GM06990 (cell line): Measurements from ENCODE around the gene SLC41A1.
"Not testable (repeated sequence)": the region's sequence is repeated elsewhere in the genome, so short reads cannot be mapped to it uniquely, and the experiment has no call there.

Experiments
- DNase-seq: peaks from one replicate; pipeline ENCODE4 v3.0.0-alpha.2; 2011; ENCODE audit not compliant: insufficient read length; ENCODE audit errors: extremely low read depth
- H3K27me3 ChIP-seq: replicated peaks from 2 replicates; pipeline ENCODE4 v1.6.0; 2011; ENCODE audit warnings: low read length; ENCODE audit not compliant: control insufficient read depth, insufficient read depth
- H3K36me3 ChIP-seq: 2 replicates; pipeline ENCODE4 v1.5.1; 2011; ENCODE audit warnings: low read length; ENCODE audit not compliant: control insufficient read depth, insufficient read depth
- H3K4me3 ChIP-seq: replicated peaks from 2 replicates; pipeline ENCODE4 v1.5.1; 2011; ENCODE audit warnings: low read depth, mild to moderate bottlenecking, control low read depth, low read length
- TF ChIP-seq, protein P1 (sequence below): IDR thresholded peaks from 2 replicates; pipeline ENCODE4 v1.5.1; 2011; ENCODE audit warnings: low read length, control low read depth, mild to moderate bottlenecking, inconsistent platforms; ENCODE audit not compliant: insufficient read depth, poor library complexity, severe bottlenecking

The SLC41A1 gene

DNA sequence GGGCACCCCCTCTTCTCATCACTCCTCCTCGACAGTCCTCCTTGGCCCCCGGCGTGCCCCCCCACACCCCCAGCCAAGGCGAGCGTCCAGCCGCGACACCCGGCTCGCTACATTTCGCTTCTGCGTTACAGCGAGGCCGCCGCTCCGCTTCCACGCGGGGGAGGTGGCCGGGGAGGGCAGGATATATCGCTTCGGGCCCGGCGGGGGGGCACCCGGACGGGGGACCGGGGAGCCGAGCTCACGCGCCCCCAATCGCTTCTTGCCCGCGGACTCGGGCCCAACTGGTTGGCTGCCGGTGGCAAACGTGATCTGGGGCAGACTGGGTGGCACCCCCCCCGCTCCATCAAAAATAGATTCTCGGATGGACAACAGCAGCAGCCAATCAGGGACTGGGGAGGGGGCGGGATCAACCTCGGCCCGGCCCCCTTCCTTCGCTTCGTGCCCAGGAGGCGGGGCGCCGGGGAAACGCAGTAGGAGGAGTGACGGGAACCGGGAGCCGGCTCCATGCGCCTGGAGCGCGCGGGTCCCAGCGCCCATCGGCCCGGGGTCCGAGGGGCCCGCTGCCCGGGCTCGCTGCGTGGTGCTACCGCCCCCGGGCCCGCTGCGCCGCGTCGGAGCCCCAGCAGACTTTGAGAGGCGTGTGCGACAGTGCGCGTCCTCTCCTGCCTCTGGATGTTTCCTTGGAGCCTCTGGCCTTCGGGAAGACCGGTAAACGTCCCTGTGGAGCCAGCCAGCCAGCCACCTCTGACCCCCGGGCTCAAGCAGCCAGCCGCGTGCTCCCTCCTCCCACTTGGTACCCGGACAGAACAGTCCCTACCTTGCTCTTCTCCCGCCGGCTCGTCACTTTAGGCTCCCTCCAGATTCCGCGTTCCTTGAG lies at the start of gene SLC41A1:
TSS of gene SLC41A1 (minus strand) at position 321 of the 877 bp plus-strand sequence. CDS start 2,757 bp downstream, outside the sequence.
- DNase-seq: peak; percentile 78
- H3K4me3 ChIP-seq: peak within 1 kb of the TSS; percentile 55
- no peaks in the 10 kb centered on the region; the same call in 1 of the 2 replicates for H3K27me3 ChIP-seq
- TF ChIP-seq, protein P1, sequence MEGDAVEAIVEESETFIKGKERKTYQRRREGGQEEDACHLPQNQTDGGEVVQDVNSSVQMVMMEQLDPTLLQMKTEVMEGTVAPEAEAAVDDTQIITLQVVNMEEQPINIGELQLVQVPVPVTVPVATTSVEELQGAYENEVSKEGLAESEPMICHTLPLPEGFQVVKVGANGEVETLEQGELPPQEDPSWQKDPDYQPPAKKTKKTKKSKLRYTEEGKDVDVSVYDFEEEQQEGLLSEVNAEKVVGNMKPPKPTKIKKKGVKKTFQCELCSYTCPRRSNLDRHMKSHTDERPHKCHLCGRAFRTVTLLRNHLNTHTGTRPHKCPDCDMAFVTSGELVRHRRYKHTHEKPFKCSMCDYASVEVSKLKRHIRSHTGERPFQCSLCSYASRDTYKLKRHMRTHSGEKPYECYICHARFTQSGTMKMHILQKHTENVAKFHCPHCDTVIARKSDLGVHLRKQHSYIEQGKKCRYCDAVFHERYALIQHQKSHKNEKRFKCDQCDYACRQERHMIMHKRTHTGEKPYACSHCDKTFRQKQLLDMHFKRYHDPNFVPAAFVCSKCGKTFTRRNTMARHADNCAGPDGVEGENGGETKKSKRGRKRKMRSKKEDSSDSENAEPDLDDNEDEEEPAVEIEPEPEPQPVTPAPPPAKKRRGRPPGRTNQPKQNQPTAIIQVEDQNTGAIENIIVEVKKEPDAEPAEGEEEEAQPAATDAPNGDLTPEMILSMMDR: no peak
- no peaks in the 10 kb centered on the region for H3K36me3 ChIP-seq

DNA sequence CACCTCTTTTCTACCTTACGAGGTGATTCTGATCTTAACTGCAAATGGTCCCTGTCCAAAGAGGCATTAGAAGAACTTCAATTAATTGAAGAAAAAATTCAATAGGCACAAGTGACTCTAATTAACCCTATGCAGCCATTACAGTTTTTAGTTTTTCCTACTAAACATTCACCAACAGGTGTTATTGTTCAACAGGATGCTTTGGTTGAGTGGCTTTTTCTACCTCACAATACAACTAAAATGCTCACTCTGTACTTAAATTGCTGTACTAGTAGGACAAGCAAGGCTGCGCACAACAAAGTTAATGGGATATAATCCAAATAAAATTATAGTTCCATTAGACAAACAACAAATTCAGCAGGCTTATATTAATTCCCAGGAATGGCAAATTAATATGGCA lies 48.5 kb upstream of the SLC41A1 start:
- TF ChIP-seq, protein P1: no peak
- no peak for DNase-seq
- Histone ChIP-seq H3K27me3 (no peaks in the 10 kb centered on the region), H3K4me3 (no peak overlapping the region), H3K36me3 (no peaks in the 10 kb centered on the region)

DNA sequence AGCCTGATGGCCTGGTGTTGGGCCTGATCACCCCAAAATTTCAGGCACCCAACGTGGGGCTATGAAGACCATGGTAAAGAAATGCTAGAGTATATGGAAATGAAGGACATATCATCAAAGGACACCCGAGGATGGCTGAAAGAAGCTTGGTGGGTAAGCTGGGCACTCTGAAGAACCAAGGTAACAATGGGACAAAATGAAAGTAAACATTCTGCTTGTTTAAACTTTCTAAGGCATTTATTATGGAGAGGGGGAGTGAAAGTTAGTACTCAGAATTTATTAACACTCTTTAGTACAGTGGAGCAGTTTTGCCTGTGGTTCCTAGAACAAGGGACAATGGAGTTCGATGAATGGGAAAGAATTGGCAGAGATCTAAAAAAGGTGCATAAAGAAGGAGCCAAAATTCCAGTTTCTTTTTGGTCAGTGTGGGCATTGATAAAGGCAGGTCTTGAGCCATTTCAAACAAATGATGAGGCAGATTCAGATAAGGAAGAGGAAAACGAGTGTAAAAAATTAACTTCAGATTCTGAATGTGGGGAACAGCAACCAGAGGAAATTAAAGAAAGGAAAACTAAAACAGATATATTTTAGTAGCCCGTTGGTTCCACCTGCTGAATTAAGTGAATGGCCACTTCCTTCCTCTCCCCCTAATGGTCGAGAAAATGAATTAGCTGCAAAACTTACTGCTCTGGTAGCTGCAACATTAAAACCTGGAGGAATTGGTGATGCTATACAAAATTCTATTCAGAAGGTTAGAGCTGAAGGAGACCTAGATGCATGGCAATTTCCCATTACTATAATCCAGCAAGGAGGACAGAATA lies 45.4 kb upstream of the SLC41A1 start:
- H3K27me3 ChIP-seq: no peaks in the 10 kb centered on the region
- H3K36me3 ChIP-seq: no peaks in the 10 kb centered on the region
- TF ChIP-seq, protein P1: peak; percentile 4
- H3K4me3 ChIP-seq: no peak overlapping the region
- no peak for DNase-seq

DNA sequence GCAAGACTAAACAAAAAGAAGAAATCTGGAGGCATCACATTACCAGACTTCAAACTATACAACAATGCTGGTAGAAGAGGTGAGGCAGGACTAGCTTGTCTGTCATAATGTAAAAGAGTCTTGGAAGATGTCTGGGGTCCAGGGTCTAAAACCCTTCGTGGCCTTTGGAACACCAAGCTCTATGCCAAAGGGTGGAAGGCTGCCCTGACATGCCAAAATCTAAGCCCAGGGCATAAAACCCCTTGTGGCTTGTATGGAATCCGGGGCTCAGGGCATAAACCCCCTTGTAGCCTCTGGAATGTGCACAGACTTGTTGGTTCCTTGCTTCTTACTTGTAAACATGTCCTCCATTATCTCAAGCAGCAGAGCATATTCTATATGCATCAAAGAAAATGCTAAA lies 44.5 kb upstream of the SLC41A1 start:
- not testable (repeated sequence) for DNase-seq, H3K27me3 ChIP-seq, H3K36me3 ChIP-seq, H3K4me3 ChIP-seq

DNA sequence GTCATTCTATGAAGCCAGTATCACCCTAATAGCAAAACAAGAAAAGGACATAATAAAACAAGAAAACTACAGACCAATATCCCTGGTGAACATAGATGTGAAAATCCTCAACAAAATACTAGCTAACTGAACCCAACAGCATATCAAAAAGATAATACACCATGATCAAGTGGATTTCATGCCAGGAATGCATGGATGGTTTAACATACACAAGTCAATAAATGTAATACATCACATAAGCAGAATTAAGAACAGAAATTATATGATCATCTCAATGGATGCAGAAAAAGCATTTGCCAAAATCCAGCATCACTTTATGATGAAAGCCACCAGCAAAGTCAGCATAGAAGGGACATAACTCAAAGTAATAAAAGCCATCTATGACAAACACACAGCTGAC lies 43.4 kb upstream of the SLC41A1 start:
- no peaks in the 10 kb centered on the region for H3K36me3 ChIP-seq
- TF ChIP-seq, protein P1: no peak
- no peak for DNase-seq
- no peaks in the 10 kb centered on the region for H3K27me3 ChIP-seq
- H3K4me3 ChIP-seq: no peak overlapping the region

DNA sequence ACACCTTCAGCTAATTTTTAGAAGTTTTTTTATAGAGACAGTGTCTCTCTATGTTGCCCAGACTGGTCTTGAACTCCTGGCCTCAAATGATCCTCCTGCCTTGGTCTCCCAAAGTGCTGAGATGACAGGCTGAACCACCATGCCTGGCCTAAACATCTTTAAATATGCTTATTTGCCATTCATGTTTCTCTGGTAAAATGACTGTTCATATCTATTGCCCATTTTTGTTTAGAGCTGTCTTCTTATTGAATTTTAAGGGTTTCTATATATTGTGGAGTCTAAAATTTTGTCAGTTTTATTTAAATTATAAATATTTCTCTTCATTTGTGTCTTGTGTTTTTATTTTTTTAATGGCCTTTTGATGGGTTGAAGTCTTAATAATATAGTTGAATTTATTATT lies 40.0 kb upstream of the SLC41A1 start:
- Histone ChIP-seq H3K36me3 (no peaks in the 10 kb centered on the region), H3K27me3 (no peaks in the 10 kb centered on the region), H3K4me3 (no peak overlapping the region)
- TF ChIP-seq, protein P1: no peak
- no peak for DNase-seq
